Gastroesophageal sphincter (tissue), 4 donors: ENCODE data around the gene ST7. TPM values are rescaled to one million over a fixed set of nuclear protein-coding genes. Genes with fewer than 3 reads are reported as not detected.

Source experiments
- ATAC-seq: fragments of 150-250 bp; one replicate; pipeline ENCODE4 v1.9.1; 2016; ENCODE audit warnings: mild to moderate bottlenecking, moderate library complexity
- H3K27ac ChIP-seq, 4 donors: fragments of 200-600 bp; sonication (generic) in 3 of 4; 1 replicate in 3 of 4; 2 replicates in 1 of 4; pipeline ENCODE4 v1.5.1; 2016 to 2019
- H3K27me3 ChIP-seq: fragments of 200-600 bp; sonication (generic); one replicate; pipeline ENCODE4 v1.5.1; 2019
- H3K36me3 ChIP-seq, 2 donors: fragments of 200-600 bp; sonication (generic); one replicate each; pipeline ENCODE4 v1.5.1; 2019; ENCODE audit warnings: control low read depth in 1 of 2
- H3K4me1 ChIP-seq, 3 donors: fragments of 200-600 bp; sonication (generic); 1 replicate in 2 of 3; 2 replicates in 1 of 3; pipeline ENCODE4 v1.5.1; 2016 to 2019; ENCODE audit warnings: control low read depth in 2 of 3
- H3K4me3 ChIP-seq, 2 donors: fragments of 200-600 bp; sonication (generic); one replicate each; pipeline ENCODE4 v1.5.1; 2019; ENCODE audit warnings: mild to moderate bottlenecking in 1 of 2, moderate library complexity in 1 of 2
- H3K9me3 ChIP-seq, 3 donors: fragments of 200-600 bp; sonication (generic); one replicate each; pipeline ENCODE4 v1.5.1; 2017 to 2019; ENCODE audit warnings: control low read depth in 2 of 3
- EP300 ChIP-seq: sonication (generic); formaldehyde crosslinking; IDR thresholded peaks from one replicate; pipeline ENCODE4 v1.6.1; 2017; ENCODE audit warnings: antibody characterized with exemption, mild to moderate bottlenecking
- POLR2A ChIP-seq, 2 donors: fragments of 450-650 bp; IDR thresholded peaks; one replicate each; pipeline ENCODE4 v1.6.1; 2017; ENCODE audit warnings: antibody characterized with exemption in 2 of 2, mild to moderate bottlenecking in 2 of 2, moderate library complexity in 1 of 2
- POLR2AphosphoS5 ChIP-seq: sonication (generic); formaldehyde crosslinking; IDR thresholded peaks from one replicate; pipeline ENCODE4 v1.6.1; 2017; ENCODE audit warnings: antibody characterized with exemption
- WGBS, 2 donors: methylation state at CpG; one replicate each; pipeline ENCODE4 v1.1.5; 2018; ENCODE audit warnings: low coverage in 1 of 2; 5-methylcytosine and 5-hydroxymethylcytosine counted together
- total RNA-seq, 4 donors: library from RNA; depleted of rRNA; stranded (reverse); fragments of >200 nt; gene quantifications; one replicate each; pipeline ENCODE4 v1.1.0, GENCODE V29; 2016
- TF ChIP-seq, protein P1 (sequence below), 4 experiments: fragments of 200-600 bp in 2 of 4; fragments of 450-650 bp in 2 of 4; sonication (generic) in 1 of 4; IDR thresholded peaks; one replicate each; pipeline ENCODE4 v1.5.1; 2017 to 2019; ENCODE audit warnings: antibody characterized with exemption in 4 of 4, mild to moderate bottlenecking in 2 of 4, moderate library complexity in 2 of 4

ST7 gene
- total RNA-seq, 4 donors from 2014 or later, result 19.1 to 43.9 (median 24.2) TPM

GRCh38 chr7:117010375-117011133 lies 57.3 kb downstream of the ST7 start:
- ATAC-seq, result no peak

GRCh38 chr7:117011419-117012260 lies 58.3 kb downstream of the ST7 start:
- H3K9me3 ChIP-seq, result no peaks in the 10 kb centered on the region
- TF ChIP-seq POLR2AphosphoS5, result no peak
- TF ChIP-seq, protein P1, sequence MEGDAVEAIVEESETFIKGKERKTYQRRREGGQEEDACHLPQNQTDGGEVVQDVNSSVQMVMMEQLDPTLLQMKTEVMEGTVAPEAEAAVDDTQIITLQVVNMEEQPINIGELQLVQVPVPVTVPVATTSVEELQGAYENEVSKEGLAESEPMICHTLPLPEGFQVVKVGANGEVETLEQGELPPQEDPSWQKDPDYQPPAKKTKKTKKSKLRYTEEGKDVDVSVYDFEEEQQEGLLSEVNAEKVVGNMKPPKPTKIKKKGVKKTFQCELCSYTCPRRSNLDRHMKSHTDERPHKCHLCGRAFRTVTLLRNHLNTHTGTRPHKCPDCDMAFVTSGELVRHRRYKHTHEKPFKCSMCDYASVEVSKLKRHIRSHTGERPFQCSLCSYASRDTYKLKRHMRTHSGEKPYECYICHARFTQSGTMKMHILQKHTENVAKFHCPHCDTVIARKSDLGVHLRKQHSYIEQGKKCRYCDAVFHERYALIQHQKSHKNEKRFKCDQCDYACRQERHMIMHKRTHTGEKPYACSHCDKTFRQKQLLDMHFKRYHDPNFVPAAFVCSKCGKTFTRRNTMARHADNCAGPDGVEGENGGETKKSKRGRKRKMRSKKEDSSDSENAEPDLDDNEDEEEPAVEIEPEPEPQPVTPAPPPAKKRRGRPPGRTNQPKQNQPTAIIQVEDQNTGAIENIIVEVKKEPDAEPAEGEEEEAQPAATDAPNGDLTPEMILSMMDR (IDR thresholded peaks at IDR 0.05), result no peak
- no peak for TF ChIP-seq POLR2A (IDR thresholded peaks at IDR 0.05)
- TF ChIP-seq EP300, result no peak
- H3K4me1 ChIP-seq, result peaks cover 0 to 22% (median 0%) of the 10 kb centered on the region in 3 donors
- no peaks in the 10 kb centered on the region for H3K36me3 ChIP-seq
- ATAC-seq, result no peak
- no peaks in the 10 kb centered on the region for H3K27me3 ChIP-seq
- no peak overlapping the region for H3K27ac ChIP-seq
- 77 to 79% methylated on average over 5 to 6 of the region's 6 CpGs for WGBS, 2 donors
- no peak overlapping the region for H3K4me3 ChIP-seq

More at GRCh38 chr7:117010375-117011133, 57.3 kb downstream of the ST7 start:
- TF ChIP-seq POLR2AphosphoS5, result no peak
- no peak for TF ChIP-seq EP300
- TF ChIP-seq POLR2A (IDR thresholded peaks at IDR 0.05), result no peak
- TF ChIP-seq, protein P1 (IDR thresholded peaks at IDR 0.05), result no peak
- Histone ChIP-seq H3K36me3 (no peaks in the 10 kb centered on the region), H3K27ac (no peak overlapping the region), H3K9me3 (no peaks in the 10 kb centered on the region), H3K4me1 (peaks cover 0 to 22% (median 0%) of the 10 kb centered on the region in 3 donors), H3K4me3 (no peak overlapping the region), H3K27me3 (no peaks in the 10 kb centered on the region)
- 91 to 94% methylated on average over 6 of the region's 6 CpGs for WGBS, 2 donors

DNA sequence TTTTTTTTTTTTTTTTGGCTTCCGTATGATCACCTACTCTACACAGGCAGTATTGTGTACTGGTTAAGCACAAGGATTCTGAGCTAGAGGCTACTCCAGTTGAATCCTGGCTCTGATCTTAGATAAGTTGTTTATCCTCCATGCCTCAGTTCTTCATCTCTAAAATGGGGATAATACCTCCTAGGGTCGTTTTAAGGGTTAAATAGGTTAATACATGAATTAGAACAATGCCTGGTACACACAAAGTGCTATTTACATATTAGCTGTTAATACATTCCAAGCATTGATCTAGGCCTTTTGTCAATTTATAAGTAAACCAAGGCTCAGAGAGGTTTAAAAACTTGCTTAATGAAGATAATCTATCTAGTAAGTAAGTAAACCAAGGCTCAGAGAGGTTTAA lies 59.0 kb downstream of the ST7 start:
- H3K4me1 ChIP-seq, result peaks cover 0 to 22% (median 0%) of the 10 kb centered on the region in 3 donors
- WGBS, 2 donors, result 77 to 100% methylated on average over 2 of the region's 2 CpGs

DNA sequence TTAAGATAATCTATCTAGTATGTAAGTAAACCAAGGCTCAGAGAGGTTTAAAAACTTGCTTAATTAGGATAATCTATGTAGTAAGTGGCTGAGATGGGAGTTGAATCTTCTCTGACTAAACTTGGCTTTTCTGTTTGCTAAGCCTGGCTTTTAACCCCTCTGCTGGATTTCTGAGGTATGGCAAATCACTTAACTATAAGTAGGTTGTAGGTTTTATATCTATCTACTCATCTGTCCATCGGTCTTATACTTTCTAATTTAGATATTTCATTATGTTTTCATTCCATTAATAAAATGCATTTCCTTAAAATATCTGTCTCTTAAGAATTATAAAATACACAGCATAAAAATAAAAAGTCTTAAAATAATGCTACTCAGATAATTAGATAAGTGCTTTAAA lies 59.4 kb downstream of the ST7 start:
- Histone ChIP-seq H3K27me3 (no peaks in the 10 kb centered on the region), H3K27ac (no peak overlapping the region), H3K4me3 (no peak overlapping the region), H3K9me3 (no peaks in the 10 kb centered on the region), H3K4me1 (peaks cover 0 to 22% (median 0%) of the 10 kb centered on the region in 3 donors), H3K36me3 (no peaks in the 10 kb centered on the region)
- WGBS, 2 donors, result 84 to 85% methylated on average over 1 of the region's 1 CpG
- TF ChIP-seq POLR2A (IDR thresholded peaks at IDR 0.05) (no peak), EP300 (no peak), POLR2AphosphoS5 (no peak)
- TF ChIP-seq, protein P1 (IDR thresholded peaks at IDR 0.05), result no peak
- no peak for ATAC-seq

More for the DNA sequence above, 59.0 kb downstream of the ST7 start:
- TF ChIP-seq POLR2A (IDR thresholded peaks at IDR 0.05) (no peak), EP300 (no peak), POLR2AphosphoS5 (no peak)
- TF ChIP-seq, protein P1 (IDR thresholded peaks at IDR 0.05), result no peak
- Histone ChIP-seq H3K4me3 (no peak overlapping the region), H3K9me3 (no peaks in the 10 kb centered on the region), H3K27ac (no peak overlapping the region), H3K36me3 (no peaks in the 10 kb centered on the region), H3K27me3 (no peaks in the 10 kb centered on the region)
- ATAC-seq, result no peak
